HG02798 (cell line): ENCODE measurements around the gene ALDH1B1.

Source experiments
- ATAC-seq: cut with Tn5 transposase; IDR thresholded peaks from one replicate; pipeline ENCODE4 v1.9.1; 2021; ENCODE audit warnings: mild to moderate bottlenecking; ENCODE audit not compliant: unreplicated experiment, poor library complexity

Gene ALDH1B1

GRCh38 chr9:38412751-38413150 is 20.2 kb downstream of the ALDH1B1 start:
- ATAC-seq: no peak

- ATAC-seq: peak; percentile 38
Observed at GRCh38 chr9:38413283-38413682, 20.8 kb downstream of the ALDH1B1 start.

GRCh38 chr9:38414040-38414723 is 21.7 kb downstream of the ALDH1B1 start:
- ATAC-seq: no peak

GRCh38 chr9:38415856-38416255 is 23.4 kb downstream of the ALDH1B1 start:
- no peak for ATAC-seq

GRCh38 chr9:38416461-38416860 is 24.0 kb downstream of the ALDH1B1 start:
- ATAC-seq: no peak

- peak; percentile 55 for ATAC-seq
Observed at GRCh38 chr9:38417003-38417945, 24.8 kb downstream of the ALDH1B1 start.

GRCh38 chr9:38418366-38418765 is 25.9 kb downstream of the ALDH1B1 start:
- no peak for ATAC-seq

- ATAC-seq: no peak
Observed at GRCh38 chr9:38419181-38419580, 26.7 kb downstream of the ALDH1B1 start.

- ATAC-seq: no peak
Observed at GRCh38 chr9:38421498-38422211, 29.2 kb downstream of the ALDH1B1 start.

- ATAC-seq: no peak
Observed at GRCh38 chr9:38422555-38423260, 30.2 kb downstream of the ALDH1B1 start.

- no peak for ATAC-seq
Observed at GRCh38 chr9:38423273-38423972, 30.9 kb downstream of the ALDH1B1 start.

- peak; percentile 43 for ATAC-seq
Observed at GRCh38 chr9:38423973-38424843, 31.7 kb downstream of the ALDH1B1 start, which contains the start of gene IGFBPL1. IGFBPL1 (minus strand) TSS chr9:38424454; CDS start chr9:38424424, 30 bp downstream.

GRCh38 chr9:38424918-38425317 is 32.4 kb downstream of the ALDH1B1 start:
- no peak for ATAC-seq

GRCh38 chr9:38428062-38428461 is 35.6 kb downstream of the ALDH1B1 start:
- ATAC-seq: no peak

GRCh38 chr9:38431116-38431515 is 38.6 kb downstream of the ALDH1B1 start:
- no peak for ATAC-seq

- ATAC-seq: no peak
Observed at GRCh38 chr9:38432922-38433510, 40.5 kb downstream of the ALDH1B1 start.

GRCh38 chr9:38434365-38434764 is 41.9 kb downstream of the ALDH1B1 start:
- no peak for ATAC-seq

GRCh38 chr9:38434853-38435252 is 42.4 kb downstream of the ALDH1B1 start:
- no peak for ATAC-seq
